Stimulated activated CD4-positive, alpha-beta T cell treated with anti-CD3 and anti-CD28 coated beads, Interleukin-4, amount 100 ng/mL, for 24 hours (primary cell): ENCODE results near the gene HRK.
"Not testable (repeated sequence)": the region's sequence is repeated elsewhere in the genome, so short reads cannot be mapped to it uniquely, and the experiment has no call there.

Experiments
- DNase-seq: peaks from one replicate; pipeline ENCODE4 v3.0.0-alpha.2; 2020

The HRK gene

DNA sequence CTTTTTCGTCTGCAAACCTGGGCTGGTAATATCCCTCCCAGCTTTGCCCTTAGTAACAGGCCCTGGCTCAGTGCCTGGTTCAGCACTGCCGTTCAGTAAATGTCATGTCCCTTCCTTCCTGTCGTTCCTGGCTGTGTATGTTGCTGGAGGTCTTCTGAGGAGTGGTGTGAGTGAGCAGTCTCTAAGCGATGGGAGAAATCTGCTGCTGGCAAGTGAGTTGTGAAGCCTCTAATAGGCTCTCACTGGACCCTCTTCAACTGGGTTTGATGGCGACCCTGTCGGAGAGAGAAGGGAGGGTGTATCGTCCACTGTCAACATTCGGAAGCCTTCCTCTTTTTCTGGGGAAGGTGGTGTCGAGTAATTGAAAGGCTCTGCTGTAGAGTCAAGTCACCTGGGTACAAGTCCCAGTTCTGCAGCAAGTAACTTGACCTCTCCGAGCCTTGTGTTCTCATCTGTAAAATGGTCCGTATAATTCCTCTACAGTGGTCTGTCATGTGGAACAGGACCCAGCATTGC lies 62.8 kb downstream of the HRK start:
- DNase-seq: no peak

DNA sequence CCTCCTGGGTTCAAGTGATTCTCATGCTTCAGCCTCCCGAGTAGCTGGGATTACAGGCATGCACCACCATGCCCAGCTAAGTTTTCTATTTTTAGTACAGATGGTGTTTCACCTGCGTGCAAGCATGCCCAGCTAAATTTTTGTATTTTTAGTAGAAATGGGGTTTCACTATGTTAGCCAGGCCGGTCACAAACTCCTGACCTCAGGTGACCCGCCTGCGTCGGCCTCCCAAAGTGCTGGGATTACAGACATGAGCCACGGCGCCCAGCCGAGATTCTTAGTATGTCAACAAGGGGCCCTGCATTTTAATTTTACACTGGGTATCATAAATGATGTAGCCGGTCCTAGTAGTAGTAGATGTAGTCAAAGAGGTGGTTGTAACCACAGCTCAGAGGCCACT lies 66.5 kb downstream of the HRK start:
- DNase-seq: not testable (repeated sequence)

DNA sequence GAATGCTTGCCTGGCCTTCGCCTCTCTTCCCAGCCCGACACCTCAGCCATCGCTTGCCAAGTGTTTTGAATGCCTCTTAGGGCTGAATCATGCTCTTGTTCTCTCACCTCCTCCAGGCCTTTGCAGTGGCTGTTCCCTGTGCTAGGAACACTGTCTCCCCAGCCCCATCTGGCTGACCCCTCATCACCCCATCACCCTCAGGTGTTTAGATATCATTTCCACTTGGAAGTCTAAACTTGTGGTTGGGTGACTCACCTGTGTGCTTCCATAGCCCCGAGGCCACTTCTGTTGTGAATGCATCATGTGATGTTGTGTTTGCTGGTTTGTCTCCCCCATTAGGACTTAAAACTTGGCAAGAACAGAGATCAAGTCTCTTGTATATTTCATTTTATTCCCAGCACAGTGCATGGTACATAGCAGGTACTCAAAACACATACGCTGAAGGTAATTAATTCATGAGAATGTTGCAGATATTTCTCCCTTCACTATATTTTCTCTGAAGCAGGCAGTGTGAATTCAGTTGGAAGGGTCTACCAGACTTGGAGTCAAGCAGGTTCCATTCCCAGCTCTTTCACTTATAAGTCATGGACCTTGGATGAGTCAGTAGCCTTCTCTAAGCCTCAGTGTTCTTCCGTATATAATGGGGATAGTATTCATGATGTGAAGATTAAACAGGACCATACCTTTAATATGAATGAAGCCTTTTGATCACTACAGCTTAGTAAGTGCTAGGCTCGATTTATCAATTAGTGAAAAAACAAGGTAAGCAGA lies 67.8 kb downstream of the HRK start:
- no peak for DNase-seq

DNA sequence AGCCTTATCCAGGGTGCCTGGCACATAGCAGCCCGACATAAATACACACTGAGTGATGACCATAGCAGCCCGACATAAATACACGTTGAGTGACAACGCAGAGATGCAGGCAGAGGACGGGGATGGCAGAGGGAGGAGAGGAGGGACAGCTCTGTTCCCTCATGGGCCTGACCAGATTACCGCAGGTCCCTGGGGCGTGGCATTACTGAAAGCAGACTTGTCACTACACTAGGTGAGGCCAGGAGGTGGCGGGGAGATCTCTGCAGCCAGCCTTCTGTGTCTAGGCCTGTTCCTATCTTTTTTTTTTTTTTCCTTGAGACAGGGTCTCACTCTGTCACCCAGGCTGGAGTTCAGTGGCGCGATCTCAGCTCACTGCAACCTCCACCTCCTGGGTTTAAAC lies 69.0 kb downstream of the HRK start:
- no peak for DNase-seq

DNA sequence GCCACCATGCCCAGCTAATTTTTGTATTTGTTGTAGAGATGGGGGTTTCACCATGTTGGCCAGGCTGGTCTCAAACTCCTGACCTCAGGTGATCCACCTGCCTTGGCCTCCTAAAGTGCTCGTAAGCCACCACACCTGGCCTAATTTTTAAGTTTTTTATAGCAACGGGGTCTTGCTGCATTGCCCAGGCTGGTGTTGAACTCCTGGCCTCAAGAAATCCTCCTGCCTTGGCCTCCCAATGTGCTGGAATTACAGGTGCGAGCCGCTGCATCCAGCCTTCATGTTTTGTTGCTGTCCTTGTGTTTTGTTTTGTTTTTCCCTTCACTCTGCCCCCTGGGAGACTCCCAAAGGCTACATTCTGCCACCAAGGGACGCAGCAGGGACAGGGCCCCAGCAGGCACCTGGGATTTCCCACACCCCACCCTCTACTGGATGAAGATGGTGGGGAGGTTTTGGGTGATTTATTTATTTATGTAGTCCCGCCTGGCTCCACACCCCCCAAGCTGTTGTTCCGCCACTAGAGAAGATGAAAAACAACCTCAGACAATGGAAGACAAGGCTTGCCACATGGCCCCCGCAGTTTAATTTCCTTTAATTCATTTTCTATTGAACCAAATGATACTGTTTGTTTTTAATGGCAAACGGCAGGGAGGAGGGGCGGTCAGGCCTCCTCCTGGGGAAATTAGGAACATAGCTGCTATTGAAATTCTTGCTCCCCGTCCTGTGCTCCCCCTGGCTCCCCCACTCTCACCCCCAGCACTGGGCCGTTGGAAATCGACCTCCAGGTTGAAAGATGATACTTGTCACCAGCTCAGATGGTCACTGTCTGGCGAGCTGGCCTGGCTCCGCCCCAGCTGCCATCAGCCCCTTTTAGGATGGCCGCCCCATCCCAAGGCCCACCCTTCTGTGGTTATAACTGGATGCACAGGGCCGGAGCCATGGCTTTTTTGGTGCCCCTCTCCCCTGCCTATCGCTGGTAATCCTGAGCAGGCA lies 72.8 kb downstream of the HRK start:
- no peak for DNase-seq

DNA sequence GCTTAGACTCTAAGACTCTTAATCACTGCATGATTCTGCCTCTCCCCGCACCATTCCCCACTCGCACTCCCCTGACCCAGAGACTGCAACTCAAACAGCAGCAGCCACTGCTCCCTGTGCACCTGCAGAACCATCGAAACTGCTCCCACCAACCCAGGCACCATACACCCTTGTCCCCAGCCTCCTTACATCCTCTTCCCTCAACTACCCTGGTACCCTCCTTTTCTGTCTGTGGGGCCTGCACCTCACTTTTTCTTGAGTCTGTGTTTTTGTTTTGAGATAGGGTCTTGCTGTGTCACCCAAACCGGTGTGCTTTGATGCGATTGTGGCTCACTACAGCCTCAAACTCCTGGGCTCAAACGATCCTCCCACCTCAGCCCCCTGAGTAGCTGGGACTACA lies 73.7 kb downstream of the HRK start:
- no peak for DNase-seq

DNA sequence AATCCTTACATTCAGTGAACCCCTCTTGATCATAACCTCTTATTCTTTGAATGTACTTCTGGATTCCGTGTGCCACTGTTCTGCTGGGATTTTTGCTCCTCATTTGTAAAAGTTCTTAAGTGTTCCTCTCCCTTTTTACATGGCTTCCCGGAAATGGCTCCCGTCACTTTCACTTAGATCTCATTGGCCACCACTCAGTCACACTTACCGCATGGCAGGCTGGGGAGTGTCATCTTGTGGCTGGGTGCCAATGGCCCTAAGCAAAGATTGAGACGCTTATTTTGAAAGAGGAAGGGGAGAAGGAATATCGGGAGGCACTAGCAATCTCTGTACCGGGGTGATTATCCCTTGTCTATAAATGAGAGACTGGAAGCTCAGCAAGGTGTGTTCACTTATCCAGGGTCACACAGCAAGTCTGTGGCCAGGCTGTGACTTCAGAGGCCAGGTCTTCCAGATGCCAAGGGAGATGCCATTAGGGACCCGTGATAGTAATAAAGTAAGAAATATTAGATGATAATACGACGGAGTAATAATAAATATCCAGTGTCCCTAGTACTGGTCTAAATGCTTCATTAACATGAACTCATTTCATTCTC lies 74.3 kb downstream of the HRK start:
- no peak for DNase-seq
